OCI-LY3 (cell line): Measurements from ENCODE around the gene AMMECR1.
"Not testable (repeated sequence)": the region's sequence is repeated elsewhere in the genome, so short reads cannot be mapped to it uniquely, and the experiment has no call there.

ENCODE experiments used
- CTCF ChIP-seq: fragments of 200-600, 300-600 bp; sonication (generic); IDR thresholded peaks from 2 replicates; pipeline ENCODE4 v1.5.1; 2014; ENCODE audit warnings: antibody characterized with exemption, low read length, low read depth
- EZH2phosphoT487 ChIP-seq: fragments of 200-600 bp; shearing (Covaris generic); IDR thresholded peaks from 2 replicates; pipeline ENCODE4 v1.6.1; 2018; ENCODE audit warnings: antibody characterized with exemption, mixed run types, low read depth

- TF ChIP-seq CTCF, EZH2phosphoT487: not testable (repeated sequence)
Observed at GRCh38 chrX:110154328-110154727, 163.6 kb downstream of the AMMECR1 start.
